ENCODE results near the gene NADK2. TPM values are rescaled to one million over a fixed set of nuclear protein-coding genes. Genes with fewer than 3 reads are reported as not detected.

Gene NADK2
- total RNA-seq, 1 experiment from 2014 or later, result 21.2 TPM

DNA sequence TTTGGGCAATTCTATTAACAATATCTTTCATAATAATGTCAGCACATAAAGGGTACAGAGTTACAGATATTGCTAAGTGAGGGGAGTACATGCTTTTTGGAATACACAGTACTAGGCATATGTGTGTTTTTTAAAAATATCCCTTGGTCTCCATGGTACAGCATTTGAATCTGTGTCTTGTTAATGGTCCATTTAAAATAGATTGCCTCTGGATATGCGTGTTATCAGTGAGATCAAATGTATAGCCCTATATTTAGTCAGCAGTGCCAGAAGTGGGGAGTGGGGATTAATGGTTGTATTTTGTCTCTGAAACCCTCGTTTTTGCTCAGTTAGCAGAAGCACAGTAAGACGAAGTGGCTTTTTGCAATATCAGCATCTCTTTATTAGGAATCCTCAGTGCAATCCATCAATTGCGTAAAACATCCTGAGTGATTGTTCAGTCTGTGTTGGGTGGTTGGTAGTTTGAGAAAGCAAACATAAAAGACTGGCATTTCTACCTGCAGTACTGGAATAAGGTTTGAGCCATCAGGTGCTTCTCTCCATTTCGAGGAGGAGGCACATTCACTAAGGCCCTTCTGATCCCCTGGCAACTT lies 70.8 kb downstream of the NADK2 start:
- H3K27me3 ChIP-seq (ENCODE audit: insufficient read depth, low read length), result no peaks in the 10 kb centered on the region
- ChIA-PET RAD21 (ENCODE audit: low non-redundant PET in 1 of 2, low total read pairs in 2 of 2, uncharacterized antibody in 2 of 2, unreplicated experiment in 2 of 2) (no interaction called here), POLR2A (no interaction called here), CTCF (interaction anchor here (0.9 kb wide), 1 partner anchor 9 kb away, joined by 3 read pairs; no protein-coding TSS in a partner anchor)
- H4K20me1 ChIP-seq (ENCODE audit: insufficient read depth), result no peaks in the 10 kb centered on the region
- intact Hi-C loops (cut with micrococcal nuclease), result no loop called here
- H3K4me3 ChIP-seq (replicated peaks in 1 of 2; ENCODE audit: low read depth in 1 of 2, low read length in 2 of 2), result no peak overlapping the region
- H3K9ac ChIP-seq (ENCODE audit: low read length), result no peak overlapping the region
- ATAC-seq (no peak), DNase-seq (ENCODE audit: low read depth, low spot score) (no peak)
- peaks cover 42 to 46% of the 10 kb centered on the region in 2 experiments for H3K36me3 ChIP-seq (ENCODE audit: control insufficient read depth in 1 of 2, insufficient read depth in 2 of 2, low read length in 2 of 2)
- H3K27ac ChIP-seq (ENCODE audit: low read depth, low read length), result no peak overlapping the region
- H3K79me2 ChIP-seq (ENCODE audit: insufficient read depth, low read length), result peaks cover 14% of the 10 kb centered on the region; the same call in 1 of the 2 replicates
- H3K9me2 ChIP-seq (ENCODE audit: insufficient read depth), result no peaks in the 10 kb centered on the region
- H2AFZ ChIP-seq (ENCODE audit: low read depth, low read length, poor library complexity, severe bottlenecking), result no peak overlapping the region
- H3K4me2 ChIP-seq (ENCODE audit: low read length), result no peak overlapping the region
- no peak for TF ChIP-seq EGR1 (IDR thresholded peaks at IDR 0.05; ENCODE audit: low read depth)
- TF ChIP-seq, protein P1, sequence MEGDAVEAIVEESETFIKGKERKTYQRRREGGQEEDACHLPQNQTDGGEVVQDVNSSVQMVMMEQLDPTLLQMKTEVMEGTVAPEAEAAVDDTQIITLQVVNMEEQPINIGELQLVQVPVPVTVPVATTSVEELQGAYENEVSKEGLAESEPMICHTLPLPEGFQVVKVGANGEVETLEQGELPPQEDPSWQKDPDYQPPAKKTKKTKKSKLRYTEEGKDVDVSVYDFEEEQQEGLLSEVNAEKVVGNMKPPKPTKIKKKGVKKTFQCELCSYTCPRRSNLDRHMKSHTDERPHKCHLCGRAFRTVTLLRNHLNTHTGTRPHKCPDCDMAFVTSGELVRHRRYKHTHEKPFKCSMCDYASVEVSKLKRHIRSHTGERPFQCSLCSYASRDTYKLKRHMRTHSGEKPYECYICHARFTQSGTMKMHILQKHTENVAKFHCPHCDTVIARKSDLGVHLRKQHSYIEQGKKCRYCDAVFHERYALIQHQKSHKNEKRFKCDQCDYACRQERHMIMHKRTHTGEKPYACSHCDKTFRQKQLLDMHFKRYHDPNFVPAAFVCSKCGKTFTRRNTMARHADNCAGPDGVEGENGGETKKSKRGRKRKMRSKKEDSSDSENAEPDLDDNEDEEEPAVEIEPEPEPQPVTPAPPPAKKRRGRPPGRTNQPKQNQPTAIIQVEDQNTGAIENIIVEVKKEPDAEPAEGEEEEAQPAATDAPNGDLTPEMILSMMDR (IDR thresholded peaks at IDR 0.05 in 2 of 3, conservative IDR thresholded peaks at IDR 0.05 in 1 of 3; ENCODE audit: borderline replicate concordance in 1 of 3, insufficient read depth in 1 of 3, low read depth in 2 of 3, low read length in 2 of 3), result no peak
- no peak for TF ChIP-seq CEBPB (IDR thresholded peaks at IDR 0.05; ENCODE audit: low read depth)
- TF ChIP-seq, protein P2, sequence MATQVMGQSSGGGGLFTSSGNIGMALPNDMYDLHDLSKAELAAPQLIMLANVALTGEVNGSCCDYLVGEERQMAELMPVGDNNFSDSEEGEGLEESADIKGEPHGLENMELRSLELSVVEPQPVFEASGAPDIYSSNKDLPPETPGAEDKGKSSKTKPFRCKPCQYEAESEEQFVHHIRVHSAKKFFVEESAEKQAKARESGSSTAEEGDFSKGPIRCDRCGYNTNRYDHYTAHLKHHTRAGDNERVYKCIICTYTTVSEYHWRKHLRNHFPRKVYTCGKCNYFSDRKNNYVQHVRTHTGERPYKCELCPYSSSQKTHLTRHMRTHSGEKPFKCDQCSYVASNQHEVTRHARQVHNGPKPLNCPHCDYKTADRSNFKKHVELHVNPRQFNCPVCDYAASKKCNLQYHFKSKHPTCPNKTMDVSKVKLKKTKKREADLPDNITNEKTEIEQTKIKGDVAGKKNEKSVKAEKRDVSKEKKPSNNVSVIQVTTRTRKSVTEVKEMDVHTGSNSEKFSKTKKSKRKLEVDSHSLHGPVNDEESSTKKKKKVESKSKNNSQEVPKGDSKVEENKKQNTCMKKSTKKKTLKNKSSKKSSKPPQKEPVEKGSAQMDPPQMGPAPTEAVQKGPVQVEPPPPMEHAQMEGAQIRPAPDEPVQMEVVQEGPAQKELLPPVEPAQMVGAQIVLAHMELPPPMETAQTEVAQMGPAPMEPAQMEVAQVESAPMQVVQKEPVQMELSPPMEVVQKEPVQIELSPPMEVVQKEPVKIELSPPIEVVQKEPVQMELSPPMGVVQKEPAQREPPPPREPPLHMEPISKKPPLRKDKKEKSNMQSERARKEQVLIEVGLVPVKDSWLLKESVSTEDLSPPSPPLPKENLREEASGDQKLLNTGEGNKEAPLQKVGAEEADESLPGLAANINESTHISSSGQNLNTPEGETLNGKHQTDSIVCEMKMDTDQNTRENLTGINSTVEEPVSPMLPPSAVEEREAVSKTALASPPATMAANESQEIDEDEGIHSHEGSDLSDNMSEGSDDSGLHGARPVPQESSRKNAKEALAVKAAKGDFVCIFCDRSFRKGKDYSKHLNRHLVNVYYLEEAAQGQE (IDR thresholded peaks at IDR 0.05; ENCODE audit: low read depth), result no peak
- TF ChIP-seq, protein P3, sequence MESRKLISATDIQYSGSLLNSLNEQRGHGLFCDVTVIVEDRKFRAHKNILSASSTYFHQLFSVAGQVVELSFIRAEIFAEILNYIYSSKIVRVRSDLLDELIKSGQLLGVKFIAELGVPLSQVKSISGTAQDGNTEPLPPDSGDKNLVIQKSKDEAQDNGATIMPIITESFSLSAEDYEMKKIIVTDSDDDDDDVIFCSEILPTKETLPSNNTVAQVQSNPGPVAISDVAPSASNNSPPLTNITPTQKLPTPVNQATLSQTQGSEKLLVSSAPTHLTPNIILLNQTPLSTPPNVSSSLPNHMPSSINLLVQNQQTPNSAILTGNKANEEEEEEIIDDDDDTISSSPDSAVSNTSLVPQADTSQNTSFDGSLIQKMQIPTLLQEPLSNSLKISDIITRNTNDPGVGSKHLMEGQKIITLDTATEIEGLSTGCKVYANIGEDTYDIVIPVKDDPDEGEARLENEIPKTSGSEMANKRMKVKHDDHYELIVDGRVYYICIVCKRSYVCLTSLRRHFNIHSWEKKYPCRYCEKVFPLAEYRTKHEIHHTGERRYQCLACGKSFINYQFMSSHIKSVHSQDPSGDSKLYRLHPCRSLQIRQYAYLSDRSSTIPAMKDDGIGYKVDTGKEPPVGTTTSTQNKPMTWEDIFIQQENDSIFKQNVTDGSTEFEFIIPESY (IDR thresholded peaks at IDR 0.05; ENCODE audit: extremely low read depth, insufficient replicate concordance, low read length), result no peak
- no peak for TF ChIP-seq SIN3A (IDR thresholded peaks at IDR 0.05; ENCODE audit: low read depth)
- TF ChIP-seq, protein P4, sequence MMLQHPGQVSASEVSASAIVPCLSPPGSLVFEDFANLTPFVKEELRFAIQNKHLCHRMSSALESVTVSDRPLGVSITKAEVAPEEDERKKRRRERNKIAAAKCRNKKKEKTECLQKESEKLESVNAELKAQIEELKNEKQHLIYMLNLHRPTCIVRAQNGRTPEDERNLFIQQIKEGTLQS (IDR thresholded peaks at IDR 0.05), result no peak
- no peak for TF ChIP-seq FOSL1 (IDR thresholded peaks at IDR 0.05; ENCODE audit: low read depth)
- TF ChIP-seq SRF (IDR thresholded peaks at IDR 0.05; ENCODE audit: low read depth), result no peak
- no peak for TF ChIP-seq CBX3 (IDR thresholded peaks at IDR 0.05; ENCODE audit: low read depth)
- no peak for TF ChIP-seq POLR2AphosphoS5 (IDR thresholded peaks at IDR 0.05; ENCODE audit: low read depth, low read length)
- no peak for TF ChIP-seq SP1 (IDR thresholded peaks at IDR 0.05; ENCODE audit: low read depth)
- no peak for TF ChIP-seq ELF1 (IDR thresholded peaks at IDR 0.05; ENCODE audit: borderline replicate concordance, low read depth)
- no peaks in the 10 kb centered on the region for H3K9me3 ChIP-seq (ENCODE audit: control insufficient read depth in 1 of 2, insufficient read depth in 1 of 2, low read depth in 1 of 2, low read length in 2 of 2)
- H3K4me1 ChIP-seq (ENCODE audit: control insufficient read depth in 1 of 2, insufficient read depth in 2 of 2, low read length in 2 of 2), result no peaks in the 10 kb centered on the region
- BruUV-seq (replicated peaks), result no TSS peak

Data from HCT116 (cell line).